GM21723 (cell line): Measurements from ENCODE around the gene ZBTB32.

Experiments used
- ATAC-seq: cut with Tn5 transposase; IDR thresholded peaks from one replicate; pipeline ENCODE4 v1.9.1; 2021; ENCODE audit warnings: mild to moderate bottlenecking, moderate library complexity; ENCODE audit not compliant: unreplicated experiment

The ZBTB32 gene

GRCh38 chr19:35751839-35752745 lies 47.7 kb downstream of the ZBTB32 start:
- ATAC-seq = no peak

- no peak for ATAC-seq
These were observed 48.5 kb downstream of the ZBTB32 start for GRCh38 chr19:35752746-35753350.

GRCh38 chr19:35753634-35754369 lies 49.4 kb downstream of the ZBTB32 start:
- ATAC-seq = no peak

- no peak for ATAC-seq
These were observed 50.2 kb downstream of the ZBTB32 start for GRCh38 chr19:35754370-35755130.

- no peak for ATAC-seq
These were observed 50.8 kb downstream of the ZBTB32 start for GRCh38 chr19:35755131-35755549.

- no peak for ATAC-seq
These were observed 51.4 kb downstream of the ZBTB32 start for GRCh38 chr19:35755550-35756376.

GRCh38 chr19:35756377-35757230 lies 52.2 kb downstream of the ZBTB32 start, which contains the start of gene HSPB6:
Gene HSPB6 (minus strand): TSS chr19:35757029. CDS start chr19:35757008, 21 bp downstream.
- no peak for ATAC-seq

GRCh38 chr19:35757231-35757748 lies 52.9 kb downstream of the ZBTB32 start:
- no peak for ATAC-seq

GRCh38 chr19:35757749-35758608 lies 53.6 kb downstream of the ZBTB32 start, which contains the start of gene PROSER3:
Gene PROSER3 (plus strand): TSS chr19:35758176. CDS start chr19:35758216, 40 bp downstream.
- peak; percentile 91 for ATAC-seq

- ATAC-seq = no peak
These were observed 55.3 kb downstream of the ZBTB32 start for GRCh38 chr19:35759697-35760096.

GRCh38 chr19:35760711-35761349 lies 56.5 kb downstream of the ZBTB32 start:
- no peak for ATAC-seq

GRCh38 chr19:35764432-35765315 lies 60.3 kb downstream of the ZBTB32 start:
- ATAC-seq = no peak
